ENCODE data around the gene BAIAP3.

The BAIAP3 gene

GRCh38 chr16:1299012-1299867, 34.2 kb upstream of the BAIAP3 start:
- no peak for DNase-seq

GRCh38 chr16:1299868-1300203, 33.6 kb upstream of the BAIAP3 start:
- DNase-seq: no peak

- DNase-seq: no peak
These were observed 32.6 kb upstream of the BAIAP3 start for GRCh38 chr16:1300664-1301476.

GRCh38 chr16:1301562-1301961, 31.9 kb upstream of the BAIAP3 start:
- no peak for DNase-seq

GRCh38 chr16:1305823-1306222, 27.6 kb upstream of the BAIAP3 start:
- no peak for DNase-seq

GRCh38 chr16:1306334-1306733, 27.1 kb upstream of the BAIAP3 start:
- no peak for DNase-seq

- DNase-seq: peak; percentile 55
These were observed 25.1 kb upstream of the BAIAP3 start for GRCh38 chr16:1308036-1308976.

GRCh38 chr16:1308977-1309885, 24.2 kb upstream of the BAIAP3 start, which contains the start of gene UBE2I:
Gene UBE2I (plus strand): TSS chr16:1309636. CDS start chr16:1314031, 4,395 bp downstream.
- DNase-seq: peak; percentile 91

GRCh38 chr16:1309888-1310831, 23.3 kb upstream of the BAIAP3 start:
- DNase-seq: no peak

- no peak for DNase-seq
These were observed 22.6 kb upstream of the BAIAP3 start for GRCh38 chr16:1310832-1311200.

GRCh38 chr16:1311212-1311737, 22.2 kb upstream of the BAIAP3 start:
- DNase-seq: no peak

- no peak for DNase-seq
These were observed 21.5 kb upstream of the BAIAP3 start for GRCh38 chr16:1311738-1312466.

GRCh38 chr16:1312467-1312816, 21.0 kb upstream of the BAIAP3 start:
- no peak for DNase-seq

GRCh38 chr16:1312903-1313302, 20.5 kb upstream of the BAIAP3 start:
- no peak for DNase-seq

GRCh38 chr16:1313721-1314369, 19.6 kb upstream of the BAIAP3 start:
- no peak for DNase-seq

- no peak for DNase-seq
These were observed 18.9 kb upstream of the BAIAP3 start for GRCh38 chr16:1314399-1315068.

GRCh38 chr16:1315081-1316032, 18.1 kb upstream of the BAIAP3 start:
- no peak for DNase-seq

GRCh38 chr16:1316033-1316405, 17.4 kb upstream of the BAIAP3 start:
- no peak for DNase-seq
